ENCODE results near the gene MAMDC2. TPM values are rescaled to one million over a fixed set of nuclear protein-coding genes. Genes with fewer than 3 reads are reported as not detected.

MAMDC2 gene
- total and polyA plus RNA-seq, 2 of the 8 experiments (the other 6 are each of a cell fraction or from before 2014, with no cell fraction given), result 6.1 to 15.4 TPM

GRCh38 chr9:70091572-70091971 lies 47.9 kb downstream of the MAMDC2 start:
- H4K5ac ChIP-seq (ENCODE audit: insufficient read length, low read depth, low read length), result no peak overlapping the region
- H3K56ac ChIP-seq (replicated peaks; ENCODE audit: insufficient read length, low read depth, low read length), result no peak overlapping the region
- no peaks in the 10 kb centered on the region for H3K79me2 ChIP-seq (ENCODE audit: control insufficient read depth in 1 of 2, insufficient read depth in 2 of 2, low read length in 2 of 2)
- H3K23ac ChIP-seq (ENCODE audit: insufficient read length), result no peak overlapping the region
- no peak overlapping the region for H4K8ac ChIP-seq (ENCODE audit: extremely low read depth, insufficient read depth, low read length)
- POLR2A ChIA-PET (ENCODE audit: partially characterized antibody), result no interaction called here
- H3K4ac ChIP-seq (replicated peaks; ENCODE audit: insufficient read length, low read depth, low read length), result no peak overlapping the region
- H3K4me3 ChIP-seq (ENCODE audit: extremely low read depth in 1 of 4, insufficient read depth in 2 of 4, low read depth in 3 of 4, low read length in 4 of 4), result no peak overlapping the region
- no peaks in the 10 kb centered on the region for H4K20me1 ChIP-seq (replicated peaks in 1 of 2; ENCODE audit: control insufficient read depth in 1 of 2, insufficient read depth in 2 of 2, low read length in 2 of 2)
- H3K4me2 ChIP-seq (ENCODE audit: insufficient read depth in 1 of 2, low read depth in 2 of 2, low read length in 2 of 2), result no peak overlapping the region
- no peaks in the 10 kb centered on the region for H3K36me3 ChIP-seq (ENCODE audit: control insufficient read depth in 2 of 4, insufficient read depth in 4 of 4, low read length in 3 of 4)
- FAIRE-seq, result no peak
- no peak overlapping the region for H2BK5ac ChIP-seq (ENCODE audit: low read depth, low read length)
- H3K18ac ChIP-seq (ENCODE audit: extremely low read depth, low read length), result no peak overlapping the region
- H3K79me1 ChIP-seq (ENCODE audit: low read depth, low read length), result no peaks in the 10 kb centered on the region
- H2BK20ac ChIP-seq (ENCODE audit: low read length), result no peak overlapping the region
- no peak overlapping the region for H2BK120ac ChIP-seq (replicated peaks; ENCODE audit: low read depth, low read length)
- WGBS, 2 experiments (ENCODE audit: extremely low coverage in 1 of 2, insufficient coverage in 1 of 2, insufficient read length in 1 of 2, insufficient replicate concordance in 2 of 2, low coverage in 1 of 2, low lambda C conversion rate in 2 of 2, missing lambda C conversion rate in 1 of 2), result 90% methylated on average over 5 of the region's 5 CpGs; no CpG with 5 or more reads in 1 of the 2 experiments
- CTCF ChIA-PET (ENCODE audit: partially characterized antibody), result interaction anchor here (6.6 kb wide), 1 partner anchor 19 kb away, joined by 64 read pairs; no protein-coding TSS in a partner anchor
- DNase-seq (ENCODE audit: low read depth in 1 of 2, low spot score in 2 of 2), result no peak
- no peak overlapping the region for H2BK15ac ChIP-seq (ENCODE audit: low read length)
- no peaks in the 10 kb centered on the region for H3K23me2 ChIP-seq (ENCODE audit: low read depth, low read length)
- no peaks in the 10 kb centered on the region for H3K9me3 ChIP-seq (ENCODE audit: insufficient read depth in 2 of 2, low read depth in 1 of 2, low read length in 1 of 2)
- no peak overlapping the region for H3K9ac ChIP-seq (replicated peaks in 1 of 4; ENCODE audit: extremely low read depth in 1 of 4, low read depth in 3 of 4, low read length in 3 of 4)
- H3K14ac ChIP-seq (ENCODE audit: insufficient read length), result no peak overlapping the region
- H3K27me3 ChIP-seq (replicated peaks in 1 of 4; ENCODE audit: control insufficient read depth in 3 of 4, extremely low read depth in 1 of 4, insufficient read depth in 3 of 4, low read length in 3 of 4), result no peaks in the 10 kb centered on the region
- no peaks in the 10 kb centered on the region; a peak in 1 of 7 replicates for H3K4me1 ChIP-seq (replicated peaks in 1 of 4; ENCODE audit: control insufficient read depth in 3 of 4, insufficient read depth in 4 of 4, low read length in 3 of 4)
- H2AK5ac ChIP-seq (ENCODE audit: low read depth, low read length), result no peak overlapping the region
- no peak overlapping the region for H2AFZ ChIP-seq (ENCODE audit: low read length)
- no peak overlapping the region for H4K91ac ChIP-seq (replicated peaks; ENCODE audit: insufficient read length, low read length)
- H2BK12ac ChIP-seq (ENCODE audit: low read depth, low read length), result no peak overlapping the region
- no peak overlapping the region for H3K27ac ChIP-seq (ENCODE audit: low read depth, low read length)
- TF ChIP-seq TEAD4 (IDR thresholded peaks at IDR 0.05; ENCODE audit: low read depth, low read length), result no peak

Measured in H1 (cell line).